ENCODE results near the gene SERPINA5. TPM values are rescaled to one million over a fixed set of nuclear protein-coding genes. Genes with fewer than 3 reads are reported as not detected.

SERPINA5 gene
- total RNA-seq, 1 donor from 2014 or later: 15.5 TPM

DNA sequence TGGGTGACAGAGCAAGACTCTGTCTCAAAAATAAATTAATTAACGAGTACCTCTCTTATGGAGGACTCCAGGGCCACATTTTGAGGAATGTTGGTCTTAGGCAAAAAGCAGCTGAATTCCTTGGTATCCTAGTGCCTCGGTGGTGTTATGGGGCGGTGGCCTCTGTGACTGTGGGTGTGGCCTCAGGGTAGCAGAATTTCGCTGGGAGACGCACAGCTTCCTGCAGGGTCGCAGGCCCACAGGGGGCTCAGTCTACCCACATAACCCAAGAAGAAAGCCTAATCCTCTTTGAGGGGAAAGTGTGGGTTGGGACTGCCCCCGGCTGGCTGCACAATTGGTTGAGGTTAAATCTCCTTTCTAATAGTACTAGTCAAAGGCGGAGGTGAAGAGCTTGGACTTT, 31.2 kb upstream of the SERPINA5 start:
- no peak for DNase-seq (ENCODE audit: low read depth)

DNA sequence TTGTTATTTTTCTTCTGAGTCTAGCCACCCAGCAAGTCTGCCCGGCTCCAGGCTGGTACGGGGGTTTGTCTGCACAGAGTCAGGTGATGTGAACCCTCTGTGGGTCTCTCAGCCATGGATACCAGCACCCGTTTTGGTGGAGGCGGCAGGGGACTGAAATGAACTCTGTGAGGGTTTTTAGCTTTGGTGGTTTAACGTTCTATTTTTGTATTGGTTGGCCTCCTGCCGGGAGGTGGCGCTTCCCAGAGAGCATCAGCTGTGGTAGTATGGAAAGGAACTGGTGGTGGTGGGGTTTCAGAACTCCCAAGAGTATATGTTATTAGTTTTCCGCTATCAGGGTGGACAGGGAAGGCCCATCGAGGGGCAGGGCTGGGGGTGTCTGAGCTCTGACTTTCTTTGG, 25.2 kb upstream of the SERPINA5 start:
- no peak for DNase-seq (ENCODE audit: low read depth)

DNA sequence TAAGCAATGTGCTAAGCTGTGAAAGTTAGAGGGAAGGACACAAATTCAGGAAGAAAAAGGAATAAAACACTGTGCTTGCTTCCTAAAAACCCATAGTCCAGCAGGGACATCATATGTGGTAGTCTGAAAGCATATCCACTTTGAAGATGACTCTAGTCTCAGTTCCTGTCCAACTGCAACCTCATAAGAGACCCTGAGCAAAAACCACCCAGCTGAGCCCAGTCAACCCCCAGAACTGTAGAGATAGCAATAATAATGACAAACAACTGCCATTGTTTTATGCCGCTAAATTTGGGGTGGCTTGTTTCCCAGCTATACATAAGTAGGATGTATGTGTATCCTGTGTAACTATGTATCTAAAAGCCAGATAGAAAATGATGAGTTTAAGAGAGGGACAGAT, 23.9 kb upstream of the SERPINA5 start:
- DNase-seq (ENCODE audit: low read depth): no peak

DNA sequence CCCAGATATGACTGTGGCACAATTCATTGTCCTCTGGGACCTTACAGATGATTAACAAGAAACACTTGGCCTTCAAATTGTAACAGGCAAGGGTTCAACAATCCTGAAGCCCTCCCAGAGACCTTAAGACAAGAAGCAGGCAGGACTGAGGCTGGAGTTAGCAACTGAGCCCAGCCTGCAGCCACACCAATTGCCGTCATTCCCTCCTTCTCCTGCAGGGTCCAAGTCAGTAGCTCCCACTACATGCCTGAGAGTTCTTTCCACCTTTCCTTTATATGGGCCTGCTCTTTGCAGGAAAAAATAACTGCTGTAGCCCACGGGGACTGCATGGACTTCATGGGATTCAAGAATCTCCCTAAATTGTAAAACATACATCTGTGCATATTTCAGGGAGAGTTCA, 22.4 kb upstream of the SERPINA5 start:
- no peak for DNase-seq (ENCODE audit: low read depth)

DNA sequence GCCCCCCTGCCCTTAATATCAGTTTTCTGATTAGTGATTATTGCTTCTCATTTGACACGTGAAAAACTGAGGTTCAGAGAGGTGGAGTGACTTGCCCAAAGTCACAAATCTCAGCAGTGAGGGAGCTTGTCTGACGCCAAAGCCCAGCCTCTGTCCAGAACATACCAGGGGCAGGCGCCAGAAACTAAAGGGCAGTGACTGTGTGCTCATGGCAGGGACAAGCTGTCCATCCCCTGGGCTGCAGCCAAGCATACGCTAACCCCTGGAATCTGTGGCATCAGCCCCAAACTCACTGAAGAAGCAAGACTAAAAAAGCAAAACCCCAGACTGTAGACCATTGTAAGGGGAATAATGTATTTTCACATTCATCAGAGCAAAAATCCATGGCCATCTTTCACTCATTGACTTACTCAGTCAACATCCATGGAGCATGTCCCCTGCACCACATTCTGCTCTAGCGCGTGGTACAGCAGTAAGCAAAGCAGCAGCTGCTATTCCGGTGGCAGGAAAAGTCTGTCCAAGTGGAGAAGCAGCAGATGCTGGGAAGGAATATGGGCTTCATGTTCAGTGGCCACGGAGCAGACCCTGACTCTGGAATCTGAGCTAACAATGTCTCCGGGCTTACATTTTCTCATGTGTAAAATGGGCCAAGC, 21.5 kb upstream of the SERPINA5 start:
- no peak for DNase-seq (ENCODE audit: low read depth)

DNA sequence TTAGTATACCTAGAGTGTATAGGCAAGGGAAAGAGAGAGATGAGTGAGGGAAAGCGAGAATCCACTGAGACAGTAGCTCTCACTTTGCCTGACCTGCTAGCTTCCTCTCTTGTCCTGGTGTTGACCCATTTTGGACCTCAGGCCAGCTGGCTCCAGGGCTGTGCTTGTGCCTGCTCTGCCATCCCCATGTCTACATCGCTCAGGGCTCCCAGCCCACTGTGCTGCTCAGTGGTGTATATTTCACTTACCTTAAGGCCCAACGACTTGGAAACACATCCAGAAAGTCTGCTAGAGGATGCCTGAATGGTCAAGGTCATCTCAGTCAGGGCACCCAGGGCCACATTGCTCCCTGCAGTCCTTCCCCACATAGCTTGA, 20.9 kb upstream of the SERPINA5 start:
- DNase-seq (ENCODE audit: low read depth): no peak

DNA sequence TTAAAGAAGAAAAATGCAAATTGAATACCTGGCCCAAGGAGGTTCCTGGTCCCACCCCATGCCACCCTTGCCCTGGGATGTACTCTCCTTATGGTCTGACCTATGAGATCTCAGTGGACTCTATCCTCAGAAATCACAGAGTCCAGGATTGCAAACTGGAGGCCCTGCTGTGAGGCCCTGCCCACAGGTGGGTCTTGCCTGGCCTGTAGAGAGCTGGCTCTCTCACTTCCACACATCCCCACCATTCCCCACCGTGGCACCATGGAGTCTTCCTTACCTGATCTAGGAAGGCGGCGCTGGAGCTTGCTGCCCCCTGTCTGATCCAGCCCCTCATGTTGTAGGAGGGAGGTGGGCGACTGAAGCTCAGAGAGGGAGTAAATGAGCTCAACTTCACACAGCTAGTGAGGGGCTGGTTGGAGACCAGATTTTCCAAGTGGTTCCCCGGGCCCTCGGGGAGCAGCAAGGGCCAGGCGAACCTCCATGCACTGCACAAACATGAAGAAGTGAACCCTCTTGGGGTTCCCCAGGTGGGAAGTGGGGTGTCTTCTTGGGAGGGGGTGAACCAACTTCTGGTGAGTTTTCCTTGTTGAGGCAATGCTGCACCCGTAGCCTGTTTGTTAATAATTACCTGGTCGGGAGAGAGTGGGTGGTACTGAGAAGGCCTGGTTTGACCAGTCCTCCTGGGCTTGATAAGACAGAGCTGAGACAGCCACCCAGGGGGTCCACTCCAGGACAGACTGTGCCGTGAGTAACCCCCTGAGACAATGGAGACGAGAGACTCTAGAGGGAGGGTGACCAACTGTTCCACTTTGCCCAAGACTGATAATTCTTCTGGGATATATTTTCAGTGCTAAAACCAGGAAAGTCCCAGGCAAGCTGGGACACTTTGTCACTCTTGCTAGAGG, 20.2 kb upstream of the SERPINA5 start, which contains the start of gene SERPINA4:
TSS of gene SERPINA4 (plus strand) at position 692 of the 905 bp plus-strand sequence. CDS start 2,041 bp downstream, outside the sequence.
- peak; percentile 37 for DNase-seq (ENCODE audit: low read depth)

DNA sequence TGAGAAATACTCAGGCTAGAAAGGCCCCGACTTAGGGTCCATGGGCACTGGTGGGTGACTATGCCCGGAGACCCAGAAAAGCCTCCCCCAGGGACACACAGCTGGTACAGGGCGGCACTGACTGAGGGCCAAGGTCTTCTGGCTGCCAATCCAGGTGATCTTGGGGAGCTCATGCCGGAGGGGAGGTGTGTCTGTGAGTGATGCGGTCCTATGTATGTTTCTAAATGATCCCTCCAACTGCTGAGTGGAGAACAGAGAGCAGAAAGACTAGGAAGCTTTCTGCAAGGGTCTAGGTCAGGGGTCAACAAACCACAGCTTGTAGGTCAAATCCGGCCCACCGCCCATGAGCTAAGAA, 19.6 kb upstream of the SERPINA5 start:
- no peak for DNase-seq (ENCODE audit: low read depth)

DNA sequence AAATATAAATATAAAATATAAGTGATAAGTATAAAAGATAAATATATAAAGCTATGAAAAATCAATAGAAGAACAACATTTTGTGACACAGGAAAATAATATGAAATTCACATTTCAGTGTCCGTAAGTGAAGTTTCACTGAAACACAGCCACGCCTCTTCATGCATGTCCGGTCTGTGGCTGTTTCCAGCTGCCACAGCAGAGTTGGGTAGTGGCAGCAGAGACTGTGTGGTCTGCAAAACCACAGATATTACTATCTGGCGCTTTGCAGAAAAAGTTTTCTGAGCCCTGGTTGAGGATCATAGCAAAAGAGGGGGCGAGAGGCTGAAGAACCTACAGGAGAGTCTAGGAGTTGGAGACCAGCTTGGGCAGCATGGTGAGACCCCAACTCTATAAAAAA, 19.2 kb upstream of the SERPINA5 start:
- DNase-seq (ENCODE audit: low read depth): no peak

DNA sequence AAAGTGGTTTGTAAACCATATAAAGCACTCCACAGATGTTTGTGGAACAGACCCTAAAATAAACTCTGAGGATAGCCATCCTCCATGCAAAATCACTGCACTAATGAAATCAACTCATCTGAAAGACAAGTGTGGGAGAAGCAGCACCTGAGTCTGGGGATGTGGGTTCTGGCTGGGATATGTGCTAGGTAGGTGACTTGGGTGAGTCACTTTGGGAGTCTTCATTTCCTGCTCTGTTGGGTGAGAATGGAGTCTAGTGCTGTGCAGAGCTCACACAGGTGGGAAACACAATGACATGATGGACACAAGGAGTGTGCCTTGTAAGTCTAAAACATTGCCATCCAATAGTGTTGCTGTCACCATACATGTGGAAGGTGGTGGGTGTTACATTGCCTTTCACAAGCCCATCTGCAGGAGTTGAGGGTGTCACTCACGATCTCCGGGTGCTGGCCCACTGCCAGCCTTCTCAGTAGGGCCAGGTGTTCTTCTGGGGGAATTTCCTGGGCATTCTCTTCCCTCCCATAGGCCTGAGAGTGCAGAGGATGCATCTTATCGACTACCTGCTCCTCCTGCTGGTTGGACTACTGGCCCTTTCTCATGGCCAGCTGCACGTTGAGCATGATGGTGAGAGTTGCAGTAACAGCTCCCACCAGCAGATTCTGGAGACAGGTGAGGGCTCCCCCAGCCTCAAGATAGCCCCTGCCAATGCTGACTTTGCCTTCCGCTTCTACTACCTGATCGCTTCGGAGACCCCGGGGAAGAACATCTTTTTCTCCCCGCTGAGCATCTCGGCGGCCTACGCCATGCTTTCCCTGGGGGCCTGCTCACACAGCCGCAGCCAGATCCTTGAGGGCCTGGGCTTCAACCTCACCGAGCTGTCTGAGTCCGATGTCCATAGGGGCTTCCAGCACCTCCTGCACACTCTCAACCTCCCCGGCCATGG, 18.0 kb upstream of the SERPINA5 start:
- no peak for DNase-seq (ENCODE audit: low read depth)

DNA sequence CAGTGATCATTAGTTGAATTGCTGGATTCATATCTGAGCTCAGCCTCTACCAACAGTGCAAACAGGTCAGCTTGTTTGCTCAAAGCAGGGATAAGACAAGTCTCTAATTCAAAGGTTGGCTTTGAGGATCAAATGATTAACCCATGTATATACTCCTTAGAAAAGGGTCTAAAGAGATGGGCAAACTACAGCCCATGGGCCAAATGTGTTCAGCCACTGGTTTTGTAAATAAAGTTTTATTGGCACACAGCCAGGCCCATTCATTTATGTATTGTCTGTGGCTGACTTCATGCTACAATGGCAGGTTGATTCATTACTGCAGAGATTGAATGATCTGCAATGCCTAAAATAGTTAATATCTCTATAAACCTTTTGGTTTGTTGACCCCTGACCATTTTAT, 16.8 kb upstream of the SERPINA5 start:
- no peak for DNase-seq (ENCODE audit: low read depth)

DNA sequence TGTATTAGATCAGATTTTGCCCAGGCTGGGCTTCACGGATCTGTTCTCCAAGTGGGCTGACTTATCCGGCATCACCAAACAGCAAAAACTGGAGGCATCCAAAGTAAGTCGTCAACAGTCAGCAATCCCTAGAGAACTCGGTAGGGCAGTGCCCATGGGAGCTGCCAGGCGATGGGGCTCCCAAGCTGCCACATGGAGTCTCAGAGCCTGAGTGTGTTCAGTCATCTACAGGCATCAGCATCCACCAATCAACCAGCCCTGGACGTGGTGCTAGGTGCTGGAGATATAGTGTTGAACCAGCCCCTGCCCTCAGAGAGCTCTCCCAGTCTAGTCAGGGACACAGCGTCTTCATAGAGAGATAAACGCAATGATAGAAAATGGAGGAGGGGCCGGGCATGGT, 13.0 kb upstream of the SERPINA5 start:
- DNase-seq (ENCODE audit: low read depth): no peak

DNA sequence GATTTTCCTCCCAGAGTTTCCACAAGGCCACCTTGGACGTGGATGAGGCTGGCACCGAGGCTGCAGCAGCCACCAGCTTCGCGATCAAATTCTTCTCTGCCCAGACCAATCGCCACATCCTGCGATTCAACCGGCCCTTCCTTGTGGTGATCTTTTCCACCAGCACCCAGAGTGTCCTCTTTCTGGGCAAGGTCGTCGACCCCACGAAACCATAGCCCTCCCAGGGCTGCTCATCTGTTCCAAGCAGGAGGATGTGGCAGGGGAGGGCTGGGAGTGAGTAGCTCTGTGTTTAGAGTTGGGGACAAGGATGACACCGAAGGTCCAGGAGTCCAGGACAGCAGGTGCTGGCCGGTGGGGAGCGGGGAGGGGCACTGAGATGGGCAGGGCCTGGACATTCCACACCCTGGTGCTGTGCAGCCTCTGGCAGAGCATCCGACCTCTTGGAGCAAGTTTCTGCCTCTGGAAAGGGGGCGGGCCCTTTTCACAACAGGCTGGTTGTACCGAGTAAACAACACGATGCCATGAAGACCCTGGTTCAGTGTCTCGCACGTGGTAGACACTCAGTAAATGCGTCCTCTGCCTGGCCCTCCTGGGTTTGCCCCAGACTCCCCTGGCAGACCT, 11.7 kb upstream of the SERPINA5 start:
- DNase-seq (ENCODE audit: low read depth): no peak

DNA sequence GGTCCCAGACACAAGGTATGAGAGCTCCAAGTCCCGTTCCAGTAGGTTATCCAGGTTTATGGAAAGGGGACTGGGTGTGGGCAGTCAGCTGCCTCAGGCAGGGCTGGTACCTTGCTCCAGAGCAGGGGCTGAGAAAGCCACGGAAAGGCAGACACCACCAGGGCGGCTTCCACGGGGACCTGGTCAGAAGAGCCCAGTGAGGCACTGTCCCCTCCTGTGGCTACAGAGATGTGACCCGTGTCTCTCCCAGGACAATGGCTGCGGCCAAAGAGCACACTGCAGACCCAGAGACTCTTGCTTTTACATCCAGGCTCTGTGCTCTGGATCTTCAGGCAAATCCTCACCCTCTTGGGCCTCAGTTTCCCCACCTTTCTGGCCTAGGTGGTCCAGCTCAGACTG, 11.2 kb upstream of the SERPINA5 start:
- DNase-seq (ENCODE audit: low read depth): no peak

DNA sequence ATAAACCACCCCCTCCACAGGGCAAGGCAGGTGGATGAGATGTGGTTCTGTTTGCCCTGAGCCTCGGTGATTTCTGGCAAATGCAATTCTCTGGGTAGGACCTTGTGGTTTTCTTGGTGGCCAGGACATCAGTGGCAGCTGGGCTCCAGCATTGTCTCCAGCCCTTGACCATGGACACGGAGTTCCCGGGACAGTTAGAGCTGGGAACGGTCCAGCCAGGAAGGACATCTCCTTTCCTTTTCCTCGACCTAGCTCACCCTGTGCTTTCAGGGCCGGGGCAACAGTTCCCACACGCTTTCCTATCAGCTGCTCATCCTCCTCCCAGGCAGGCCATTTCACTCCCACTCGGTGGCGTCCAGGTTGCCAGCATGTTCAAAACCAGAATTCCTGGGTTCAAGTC, 10.8 kb upstream of the SERPINA5 start:
- no peak for DNase-seq (ENCODE audit: low read depth)

DNA sequence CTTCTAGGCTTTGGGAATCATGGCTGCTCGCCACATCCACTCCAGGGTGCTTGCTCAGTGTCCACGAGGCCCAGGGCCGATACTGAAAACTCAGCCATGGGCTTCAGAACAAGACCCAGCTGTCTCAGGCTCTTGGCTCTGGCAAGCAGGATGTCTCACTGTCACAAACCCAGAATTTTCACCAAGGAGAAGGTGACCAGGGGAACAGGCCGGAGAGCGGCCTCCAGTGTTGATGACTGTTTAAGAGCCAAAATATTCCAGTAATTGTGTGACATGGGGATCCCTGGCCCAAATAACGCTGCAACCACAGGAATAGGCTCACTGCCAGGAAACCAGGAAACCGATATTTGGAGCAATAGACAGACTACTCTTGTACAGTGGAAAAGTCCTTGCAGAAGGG, 9.8 kb upstream of the SERPINA5 start:
- no peak for DNase-seq (ENCODE audit: low read depth)

DNA sequence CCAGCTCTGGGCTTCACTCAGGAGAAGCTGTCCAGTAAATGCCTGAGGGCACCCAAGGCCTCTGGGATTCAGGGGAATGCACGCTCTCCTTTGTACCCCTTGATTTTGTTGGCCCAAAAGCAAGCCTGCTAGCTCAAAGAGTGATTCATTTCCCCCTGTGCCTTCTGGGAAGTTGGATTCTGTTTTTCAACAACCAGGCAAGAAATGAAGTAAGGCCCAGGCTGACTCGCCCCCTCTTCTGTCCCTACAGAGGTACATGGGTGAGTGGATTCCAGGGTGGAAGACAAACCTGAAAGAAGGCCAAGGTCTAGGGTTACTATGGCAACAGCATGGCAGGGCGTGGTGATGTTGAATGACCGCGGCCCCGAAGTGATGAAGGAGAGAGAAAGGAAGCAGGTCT, 9.3 kb upstream of the SERPINA5 start:
- peak; percentile 83 for DNase-seq (ENCODE audit: low read depth)

DNA sequence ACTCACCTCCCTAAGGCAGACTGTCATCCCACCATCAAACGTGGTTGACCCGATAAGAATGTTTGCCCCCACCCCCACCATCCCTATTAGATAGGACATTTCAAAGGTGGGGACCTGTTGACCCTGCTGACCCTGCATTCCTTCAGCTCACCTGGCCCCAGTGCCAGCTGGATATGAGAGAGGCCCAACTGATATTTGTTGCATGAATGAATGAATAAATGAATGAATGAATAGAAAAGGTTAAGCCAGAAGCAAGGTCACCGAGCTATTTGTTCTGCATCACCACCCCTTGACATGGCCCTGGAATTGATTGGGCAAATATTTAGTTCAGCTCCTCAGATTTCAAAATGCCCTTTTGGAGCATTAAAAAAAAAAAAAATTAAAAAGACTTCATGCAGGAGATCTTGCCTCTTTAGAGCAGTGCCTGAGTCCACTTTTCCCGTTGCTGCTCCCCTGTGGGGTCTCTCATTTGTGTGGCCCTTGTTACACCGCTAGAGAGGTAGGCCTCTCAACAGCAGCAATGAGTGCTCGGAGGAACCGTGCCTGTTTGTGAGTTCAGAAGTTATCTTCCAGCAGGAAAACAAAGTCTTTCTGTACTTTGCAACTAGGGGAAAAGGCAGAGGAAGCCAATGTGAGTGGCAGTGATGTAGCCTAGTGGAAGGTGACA, 8.5 kb upstream of the SERPINA5 start:
- no peak for DNase-seq (ENCODE audit: low read depth)

DNA sequence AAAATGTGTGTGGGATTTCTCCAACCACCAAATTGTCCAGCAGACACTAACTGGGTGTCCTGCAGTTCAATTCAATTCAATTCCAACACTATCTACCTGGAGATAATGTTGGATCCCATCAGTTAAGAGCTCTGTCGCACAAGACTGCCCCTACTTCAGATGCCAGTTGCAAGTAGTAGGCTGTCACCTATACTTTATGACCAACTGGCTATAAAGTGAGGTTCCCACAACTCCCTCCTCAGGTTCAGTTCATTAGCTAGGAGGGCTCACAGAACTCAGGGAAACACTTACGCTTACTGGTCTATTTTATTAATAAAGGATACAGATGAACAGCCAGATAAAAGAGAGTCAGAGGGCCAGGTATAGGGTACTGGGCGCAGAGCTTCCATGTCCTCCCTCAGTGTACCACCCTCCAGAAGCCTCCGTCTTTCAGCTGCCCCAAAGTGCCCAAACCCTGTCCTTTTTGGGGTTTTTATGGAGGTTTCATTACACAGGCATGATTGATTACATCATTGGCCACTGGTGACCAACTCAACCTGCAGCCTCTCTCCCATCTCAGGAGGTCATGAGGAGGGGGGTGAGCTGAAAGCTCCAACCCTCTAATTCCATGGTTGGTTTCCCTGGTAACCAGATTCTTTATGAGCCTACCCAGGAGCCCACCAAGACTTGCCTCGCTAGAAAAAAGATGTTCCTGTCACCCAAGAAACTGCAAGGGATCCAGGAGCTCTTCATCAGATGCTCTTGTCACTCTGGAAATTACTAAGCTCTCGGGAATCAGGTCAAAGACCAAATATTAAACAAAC, 7.5 kb upstream of the SERPINA5 start:
- DNase-seq (ENCODE audit: low read depth): no peak

DNA sequence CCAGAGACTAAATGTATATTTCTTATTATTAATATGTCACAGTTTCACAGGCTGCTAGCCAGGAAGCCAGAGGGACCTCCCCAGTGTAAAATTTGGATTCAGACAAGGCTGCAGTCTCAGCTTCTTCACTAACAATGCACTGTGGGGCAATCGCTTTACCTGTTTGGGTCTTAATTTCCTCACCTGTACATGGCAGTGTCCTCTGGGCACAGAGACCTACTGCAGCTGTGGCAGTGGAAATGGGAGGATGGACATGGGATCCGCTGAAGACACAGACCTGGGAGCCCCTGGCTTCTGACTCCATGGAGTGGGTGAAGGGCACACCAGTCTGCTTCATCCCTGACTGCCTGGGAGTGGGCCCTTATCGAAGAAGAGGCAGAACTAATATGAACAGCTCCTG, 6.9 kb upstream of the SERPINA5 start:
- DNase-seq (ENCODE audit: low read depth): no peak

Measured in renal cortical epithelial cell (primary cell).